RPMI7951 (cell line): ENCODE measurements around the gene FOXL3. TPM values are rescaled to one million over a fixed set of nuclear protein-coding genes. Genes with fewer than 3 reads are reported as not detected.

Experiments used
- DNase-seq: peaks from one replicate; pipeline ENCODE4 v3.0.0-alpha.2; 2012; ENCODE audit warnings: low read depth
- total RNA-seq: library from RNA; depleted of rRNA; stranded (reverse); fragments of >200 nt; shearing (Covaris generic); gene quantifications from 2 replicates; pipeline ENCODE4 v1.2.3, GENCODE V29; 2014; rRNA removed

The FOXL3 gene
- total RNA-seq, 1 experiment from 2014 or later, result not detected

- DNase-seq, result no peak
Measured at GRCh38 chr7:338295-339061, 48.5 kb downstream of the FOXL3 start.

- DNase-seq, result no peak
Measured at GRCh38 chr7:339062-339342, 49.0 kb downstream of the FOXL3 start.

GRCh38 chr7:339696-340095 is 49.7 kb downstream of the FOXL3 start:
- DNase-seq, result no peak

GRCh38 chr7:340200-340937 is 50.4 kb downstream of the FOXL3 start:
- DNase-seq, result no peak

Other genes with a start within 250 kb of the FOXL3 start
- gene FAM20C, start 97.6 kb upstream of the FOXL3 start, total RNA-seq, result 256 and 312 TPM in 2 replicates
- gene PDGFA, start 229.7 kb downstream of the FOXL3 start, total RNA-seq, result 48.1 and 54.1 TPM in 2 replicates